ENCODE data around the gene UBAP2L. TPM values are rescaled to one million over a fixed set of nuclear protein-coding genes. Genes with fewer than 3 reads are reported as not detected.

The UBAP2L gene
- total and polyA plus RNA-seq, 10 of the 15 experiments (the other 5 are each of a cell fraction or from before 2014, with no cell fraction given): 49.9 to 198 (median 152) TPM

GRCh38 chr1:154239491-154239890 lies 18.7 kb downstream of the UBAP2L start:
- Histone ChIP-seq H3K36me3 (ENCODE audit: control insufficient read depth in 2 of 2, insufficient read depth in 2 of 2, low read length in 1 of 2) (peaks cover 12 to 49% of the 10 kb centered on the region in 2 experiments), H3K27ac (ENCODE audit: control insufficient read depth, insufficient read depth) (no peak overlapping the region), H3K4me1 (ENCODE audit: control insufficient read depth, insufficient read depth, low read length) (no peaks in the 10 kb centered on the region), H3K27me3 (replicated peaks in 1 of 2; ENCODE audit: control insufficient read depth in 2 of 2, insufficient read depth in 2 of 2, low read length in 1 of 2) (no peaks in the 10 kb centered on the region), H4K20me1 (ENCODE audit: control insufficient read depth, insufficient read depth) (0 out of 2 replicates have a peak, but pooled peaks cover 2% of the 10 kb centered on the region), H3K4me3 (no peak overlapping the region), H3K79me2 (ENCODE audit: control insufficient read depth, insufficient read depth, low read length) (peaks cover 10% of the 10 kb centered on the region), H3K4me2 (ENCODE audit: control insufficient read depth, insufficient read depth) (no peak overlapping the region), H3K9ac (ENCODE audit: control insufficient read depth, insufficient read depth, low read length) (no peak overlapping the region), H3K9me3 (replicated peaks; ENCODE audit: control insufficient read depth, insufficient read depth, low read length) (no peaks in the 10 kb centered on the region), H2AFZ (ENCODE audit: control insufficient read depth, low read depth, low read length) (no peak overlapping the region)
- BruUV-seq (replicated peaks): no TSS peak
- 98% methylated on average over 3 of the region's 3 CpGs for WGBS (ENCODE audit: insufficient coverage, insufficient replicate concordance, low lambda C conversion rate, missing lambda C conversion rate)
- POLR2A ChIA-PET: interaction anchor here (0.7 to 1.2 kb wide), 3 partner anchors 17 to 247 kb away, joined by 3 to 4 read pairs (median 3); no protein-coding TSS in a partner anchor
- intact Hi-C loops (cut with micrococcal nuclease; ENCODE audit: unreplicated experiment) (no loop called here), in situ Hi-C loops (cut with MboI) (no loop called here)
- CTCF ChIA-PET: interaction anchor here (1.0 to 1.8 kb wide), 2 partner anchors 10 to 32 kb away, joined by 3 to 4 read pairs; partner anchors contain the start of gene HAX1
- DNase-seq (ENCODE audit: low read depth, low spot score) (no peak), FAIRE-seq (no peak), ATAC-seq (no peak)
- TF ChIP-seq ZNF207 (IDR thresholded peaks at IDR 0.05; ENCODE audit: borderline replicate concordance): no peak
- no peak for TF ChIP-seq ZSCAN29 (IDR thresholded peaks at IDR 0.05)
- TF ChIP-seq NR2C1 (IDR thresholded peaks at IDR 0.05): no peak
- TF ChIP-seq MAX (IDR thresholded peaks at IDR 0.05; ENCODE audit: low read depth, low read length): no peak
- TF ChIP-seq, protein P1, sequence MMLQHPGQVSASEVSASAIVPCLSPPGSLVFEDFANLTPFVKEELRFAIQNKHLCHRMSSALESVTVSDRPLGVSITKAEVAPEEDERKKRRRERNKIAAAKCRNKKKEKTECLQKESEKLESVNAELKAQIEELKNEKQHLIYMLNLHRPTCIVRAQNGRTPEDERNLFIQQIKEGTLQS (IDR thresholded peaks at IDR 0.05; ENCODE audit: borderline replicate concordance, extremely low read depth, low read depth, low read length): no peak
- no peak for TF ChIP-seq ZNF24 (IDR thresholded peaks at IDR 0.05)
- TF ChIP-seq MXI1 (IDR thresholded peaks at IDR 0.05; ENCODE audit: low read depth, low read length): no peak
- TF ChIP-seq EED (IDR thresholded peaks at IDR 0.05; ENCODE audit: low read depth): no peak
- no peak for TF ChIP-seq SP1 (IDR thresholded peaks at IDR 0.05; ENCODE audit: low read depth, low read length)
- no peak for TF ChIP-seq IKZF1 (conservative IDR thresholded peaks at IDR 0.05)
- TF ChIP-seq MYB (IDR thresholded peaks at IDR 0.05; ENCODE audit: borderline replicate concordance, low read depth, low read length): no peak
- TF ChIP-seq STAT1 (conservative IDR thresholded peaks at IDR 0.05): no peak
- no peak for TF ChIP-seq E2F8 (IDR thresholded peaks at IDR 0.05; ENCODE audit: low read depth, partially characterized antibody)
- TF ChIP-seq ATF7 (IDR thresholded peaks at IDR 0.05; ENCODE audit: low read depth): no peak
- TF ChIP-seq TCF7 (IDR thresholded peaks at IDR 0.05; ENCODE audit: borderline replicate concordance): no peak
- SMC1A ChIA-PET (ENCODE audit: uncharacterized antibody, unreplicated experiment): interaction anchor here (1.6 kb wide), 1 partner anchor 8 kb away, joined by 4 read pairs; no protein-coding TSS in a partner anchor
- RAD21 ChIA-PET (ENCODE audit: unreplicated experiment): no interaction called here
